ENCODE measurements around the gene PHKA1.

DNA sequence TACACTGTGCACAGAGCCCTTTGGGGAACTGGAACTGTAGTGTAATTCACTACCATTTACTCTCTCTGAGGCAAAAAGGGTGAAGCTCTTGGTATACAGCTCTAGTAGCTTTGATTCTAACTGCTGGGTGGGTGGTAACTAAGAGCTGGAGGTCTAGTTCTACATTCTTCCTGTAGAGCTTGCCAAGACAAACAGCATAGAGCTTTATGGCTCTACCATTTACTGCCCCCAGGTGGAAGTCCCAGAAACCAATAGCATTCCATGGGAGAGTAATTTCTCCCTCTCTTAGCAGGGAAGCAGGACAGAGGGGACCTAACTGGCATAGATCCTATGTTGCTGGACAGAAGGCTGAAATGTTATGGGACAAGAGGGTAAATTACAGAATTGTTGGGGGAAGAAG, 168.1 kb downstream of the PHKA1 start:
- TF ChIP-seq, protein P1, sequence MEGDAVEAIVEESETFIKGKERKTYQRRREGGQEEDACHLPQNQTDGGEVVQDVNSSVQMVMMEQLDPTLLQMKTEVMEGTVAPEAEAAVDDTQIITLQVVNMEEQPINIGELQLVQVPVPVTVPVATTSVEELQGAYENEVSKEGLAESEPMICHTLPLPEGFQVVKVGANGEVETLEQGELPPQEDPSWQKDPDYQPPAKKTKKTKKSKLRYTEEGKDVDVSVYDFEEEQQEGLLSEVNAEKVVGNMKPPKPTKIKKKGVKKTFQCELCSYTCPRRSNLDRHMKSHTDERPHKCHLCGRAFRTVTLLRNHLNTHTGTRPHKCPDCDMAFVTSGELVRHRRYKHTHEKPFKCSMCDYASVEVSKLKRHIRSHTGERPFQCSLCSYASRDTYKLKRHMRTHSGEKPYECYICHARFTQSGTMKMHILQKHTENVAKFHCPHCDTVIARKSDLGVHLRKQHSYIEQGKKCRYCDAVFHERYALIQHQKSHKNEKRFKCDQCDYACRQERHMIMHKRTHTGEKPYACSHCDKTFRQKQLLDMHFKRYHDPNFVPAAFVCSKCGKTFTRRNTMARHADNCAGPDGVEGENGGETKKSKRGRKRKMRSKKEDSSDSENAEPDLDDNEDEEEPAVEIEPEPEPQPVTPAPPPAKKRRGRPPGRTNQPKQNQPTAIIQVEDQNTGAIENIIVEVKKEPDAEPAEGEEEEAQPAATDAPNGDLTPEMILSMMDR (IDR thresholded peaks at IDR 0.05), result no peak
- no peak for TF ChIP-seq POLR2AphosphoS5 (IDR thresholded peaks at IDR 0.05)

Measured in breast epithelium (tissue), 3 donors.